HG02840 (cell line): ENCODE measurements around the gene PCDHGA3.
"Not testable (repeated sequence)": the region's sequence is repeated elsewhere in the genome, so short reads cannot be mapped to it uniquely, and the experiment has no call there.

Source experiments
- ATAC-seq: cut with Tn5 transposase; IDR thresholded peaks from one replicate; pipeline ENCODE4 v1.9.1; 2021; ENCODE audit warnings: mild to moderate bottlenecking, moderate library complexity, moderate number of reproducible peaks; ENCODE audit not compliant: unreplicated experiment, low FRiP score

Gene PCDHGA3

DNA sequence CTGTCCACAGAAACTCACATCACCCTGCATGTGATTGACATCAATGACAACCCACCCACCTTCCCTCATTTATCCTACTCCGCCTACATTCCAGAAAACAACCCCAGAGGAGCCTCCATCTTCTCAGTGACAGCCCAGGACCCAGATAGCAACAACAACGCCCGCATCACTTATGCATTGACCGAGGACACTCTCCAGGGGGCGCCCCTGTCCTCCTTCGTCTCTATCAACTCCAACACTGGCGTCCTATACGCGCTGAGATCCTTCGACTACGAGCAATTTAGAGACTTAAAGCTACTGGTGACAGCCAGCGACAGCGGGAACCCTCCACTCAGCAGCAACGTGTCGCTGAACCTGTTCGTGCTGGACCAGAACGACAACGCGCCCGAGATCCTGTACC is 1.7 kb downstream of the PCDHGA3 start:
- ATAC-seq, result no peak

GRCh38 chr5:141346017-141346416 is 2.4 kb downstream of the PCDHGA3 start:
- not testable (repeated sequence) for ATAC-seq

DNA sequence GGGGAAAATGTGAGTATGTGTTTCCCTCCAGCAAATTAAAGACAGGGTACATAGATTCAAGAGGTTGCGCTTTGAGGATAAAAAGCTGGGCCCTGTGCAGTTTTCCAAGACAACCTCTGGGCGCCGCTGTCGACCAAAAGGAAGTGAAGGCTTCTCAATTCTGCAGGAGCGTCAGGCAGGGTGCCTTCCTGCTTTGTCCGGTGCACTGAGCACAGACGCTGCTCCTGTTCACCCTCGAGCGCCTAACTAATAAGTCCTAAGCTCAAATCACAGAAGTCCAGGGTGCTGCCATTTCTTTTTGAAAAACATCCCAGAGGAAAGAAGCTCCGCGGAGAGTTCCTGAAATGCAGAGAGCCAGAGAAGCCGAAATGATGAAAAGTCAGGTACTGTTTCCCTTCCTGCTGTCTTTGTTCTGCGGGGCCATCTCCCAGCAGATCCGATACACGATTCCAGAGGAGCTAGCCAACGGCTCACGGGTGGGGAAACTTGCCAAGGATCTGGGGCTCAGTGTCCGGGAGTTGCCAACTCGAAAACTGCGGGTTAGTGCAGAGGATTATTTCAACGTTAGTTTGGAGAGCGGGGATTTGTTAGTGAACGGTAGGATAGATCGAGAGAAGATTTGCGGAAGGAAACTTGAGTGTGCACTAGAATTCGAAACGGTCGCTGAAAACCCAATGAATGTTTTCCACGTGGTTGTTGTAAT is 6.4 kb downstream of the PCDHGA3 start, which contains the start of gene PCDHGB1:
TSS of gene PCDHGB1 (plus strand) at position 183 of the 703 bp plus-strand sequence. CDS start at position 345, 162 bp downstream.
- ATAC-seq, result no peak

DNA sequence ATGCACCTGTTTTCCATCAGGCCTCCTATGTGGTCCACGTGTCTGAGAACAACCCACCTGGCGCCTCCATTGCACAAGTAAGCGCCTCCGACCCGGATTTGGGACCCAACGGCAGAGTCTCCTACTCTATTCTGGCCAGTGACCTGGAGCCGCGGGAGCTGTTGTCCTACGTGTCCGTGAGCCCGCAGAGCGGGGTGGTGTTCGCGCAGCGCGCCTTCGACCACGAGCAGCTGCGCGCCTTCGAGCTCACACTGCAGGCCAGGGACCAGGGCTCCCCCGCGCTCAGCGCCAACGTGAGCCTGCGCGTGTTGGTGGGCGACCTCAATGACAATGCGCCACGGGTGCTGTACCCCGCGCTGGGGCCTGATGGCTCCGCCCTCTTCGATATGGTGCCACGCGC is 8.0 kb downstream of the PCDHGA3 start:
- no peak for ATAC-seq

GRCh38 chr5:141354900-141355469 is 11.4 kb downstream of the PCDHGA3 start, which contains the start of gene PCDHGA4:
TSS of gene PCDHGA4 (plus strand) at chr5:141355021. CDS start at chr5:141355108, 87 bp downstream.
- ATAC-seq, result no peak

GRCh38 chr5:141355641-141356040 is 12.0 kb downstream of the PCDHGA3 start:
- ATAC-seq, result no peak

- no peak for ATAC-seq
Observed at GRCh38 chr5:141356133-141356532, 12.5 kb downstream of the PCDHGA3 start.

- ATAC-seq, result no peak
Observed at GRCh38 chr5:141356950-141357349, 13.3 kb downstream of the PCDHGA3 start.

DNA sequence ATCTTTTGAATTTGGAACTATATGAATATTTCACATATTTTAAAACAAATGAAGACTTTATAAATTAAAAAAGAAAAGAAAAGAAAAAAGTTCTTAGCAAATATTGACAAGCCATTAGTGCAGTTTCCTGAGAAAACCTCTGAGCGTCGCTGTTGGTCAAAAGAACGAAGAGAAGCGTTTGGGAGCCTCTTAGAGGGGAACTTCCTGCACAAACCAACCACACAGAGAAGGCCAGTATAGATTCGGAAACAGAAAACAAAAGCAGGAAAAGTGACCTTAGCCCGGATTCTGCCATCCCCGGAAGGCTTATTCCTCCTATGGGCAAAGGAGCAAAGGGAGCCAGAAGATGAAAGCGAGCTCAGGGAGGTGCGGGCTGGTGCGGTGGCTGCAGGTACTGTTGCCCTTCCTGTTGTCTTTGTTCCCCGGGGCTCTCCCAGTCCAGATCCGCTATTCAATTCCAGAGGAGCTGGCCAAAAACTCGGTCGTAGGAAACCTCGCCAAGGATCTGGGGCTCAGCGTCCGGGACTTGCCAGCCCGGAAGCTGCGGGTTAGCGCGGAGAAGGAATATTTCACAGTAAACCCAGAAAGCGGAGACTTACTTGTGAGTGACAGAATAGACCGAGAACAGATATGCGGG is 16.3 kb downstream of the PCDHGA3 start, which contains the start of gene PCDHGB2:
TSS of gene PCDHGB2 (plus strand) at position 205 of the 637 bp plus-strand sequence. CDS start at position 347, 142 bp downstream.
- peak; percentile 74 for ATAC-seq

GRCh38 chr5:141360685-141361084 is 17.1 kb downstream of the PCDHGA3 start:
- ATAC-seq, result no peak

DNA sequence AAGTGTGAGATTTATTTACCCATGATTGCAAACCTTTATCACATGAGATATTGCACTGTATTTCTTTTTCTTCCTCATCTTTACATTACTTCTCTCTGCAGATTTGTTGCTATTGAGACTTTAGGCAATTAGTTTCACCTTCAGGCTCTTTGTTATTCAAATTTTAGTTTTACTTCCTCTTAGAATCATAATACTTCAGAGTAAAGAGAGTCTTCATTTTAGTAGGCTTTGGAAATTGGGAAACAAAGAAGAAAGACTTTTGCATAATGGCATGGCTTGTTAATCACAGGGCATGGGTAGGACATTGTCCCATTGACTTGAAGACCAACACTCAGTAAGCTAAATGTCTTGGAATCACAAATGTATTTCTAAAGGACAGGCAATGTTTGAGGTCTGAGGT is 19.1 kb downstream of the PCDHGA3 start:
- no peak for ATAC-seq

GRCh38 chr5:141363952-141364660 is 20.5 kb downstream of the PCDHGA3 start, which contains the start of gene PCDHGA5:
TSS of gene PCDHGA5 (plus strand) at chr5:141364162. CDS start at chr5:141364331, 169 bp downstream.
- ATAC-seq, result no peak

DNA sequence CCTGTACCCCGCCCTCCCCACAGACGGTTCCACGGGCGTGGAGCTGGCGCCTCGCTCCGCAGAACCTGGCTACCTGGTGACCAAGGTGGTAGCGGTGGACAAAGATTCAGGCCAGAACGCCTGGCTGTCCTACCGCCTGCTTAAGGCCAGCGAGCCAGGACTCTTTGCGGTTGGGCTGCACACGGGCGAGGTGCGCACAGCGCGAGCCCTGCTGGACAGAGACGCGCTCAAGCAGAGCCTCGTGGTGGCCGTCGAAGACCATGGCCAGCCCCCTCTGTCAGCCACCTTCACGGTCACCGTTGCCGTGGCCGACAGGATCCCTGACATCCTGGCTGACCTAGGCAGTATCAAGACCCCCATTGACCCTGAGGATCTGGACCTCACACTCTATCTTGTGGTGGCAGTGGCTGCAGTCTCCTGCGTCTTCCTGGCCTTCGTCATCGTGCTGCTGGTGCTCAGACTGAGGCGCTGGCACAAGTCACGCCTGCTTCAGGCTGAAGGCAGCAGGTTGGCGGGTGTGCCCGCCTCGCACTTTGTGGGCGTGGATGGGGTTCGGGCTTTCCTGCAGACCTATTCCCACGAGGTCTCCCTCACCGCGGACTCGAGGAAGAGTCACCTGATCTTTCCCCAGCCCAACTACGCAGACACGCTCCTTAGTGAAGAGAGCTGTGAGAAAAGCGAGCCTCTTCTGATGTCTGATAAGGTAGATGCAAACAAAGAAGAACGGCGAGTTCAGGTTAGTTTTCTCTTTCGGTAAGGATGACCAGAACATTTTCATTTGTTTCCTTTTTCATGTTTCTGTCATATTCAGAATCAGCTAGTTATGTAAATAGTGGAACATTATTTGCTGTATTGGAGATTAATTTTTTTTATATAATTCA is 22.6 kb downstream of the PCDHGA3 start:
- ATAC-seq, result no peak

DNA sequence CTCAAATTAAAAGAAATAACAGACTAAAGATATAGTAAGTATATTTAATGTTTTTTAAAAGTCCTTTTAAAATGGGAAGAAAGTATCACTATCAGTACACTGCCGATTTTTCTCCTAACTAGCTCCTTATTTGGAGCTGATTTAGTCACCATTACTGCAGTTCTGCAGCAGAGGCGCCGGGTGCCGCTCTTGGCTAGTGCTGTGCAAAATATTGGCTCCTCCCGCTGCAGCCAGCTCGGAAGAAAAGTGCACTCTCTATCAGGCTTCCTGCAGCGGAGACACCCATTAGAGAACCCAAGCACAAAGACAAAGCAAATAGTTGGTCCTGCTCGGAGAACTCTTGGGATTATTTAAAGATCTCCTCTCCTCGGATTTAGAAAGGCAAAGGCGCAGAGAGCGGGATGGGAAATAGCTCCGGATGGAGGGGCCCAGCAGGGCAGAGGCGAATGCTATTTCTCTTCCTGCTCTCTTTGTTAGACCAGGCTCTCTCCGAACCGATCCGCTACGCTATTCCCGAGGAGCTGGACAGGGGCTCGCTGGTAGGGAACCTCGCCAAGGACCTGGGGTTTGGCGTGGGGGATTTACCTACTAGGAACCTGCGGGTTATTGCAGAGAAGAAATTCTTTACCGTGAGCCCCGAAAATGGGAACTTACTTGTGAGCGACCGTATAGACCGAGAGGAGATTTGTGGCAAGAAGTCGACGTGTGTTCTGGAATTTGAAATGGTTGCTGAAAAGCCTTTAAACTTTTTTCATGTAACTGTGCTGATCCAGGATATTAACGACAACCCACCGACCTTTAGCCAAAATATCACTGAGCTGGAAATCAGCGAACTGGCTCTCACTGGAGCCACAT is 26.6 kb downstream of the PCDHGA3 start, which contains the start of gene PCDHGB3:
TSS of gene PCDHGB3 (plus strand) at position 249 of the 855 bp plus-strand sequence. CDS start at position 402, 153 bp downstream.
- ATAC-seq, result no peak

- no peak for ATAC-seq
Observed at GRCh38 chr5:141371572-141372475, 28.2 kb downstream of the PCDHGA3 start.

GRCh38 chr5:141373673-141374317 is 30.2 kb downstream of the PCDHGA3 start, which contains the start of gene PCDHGA6:
TSS of gene PCDHGA6 (plus strand) at chr5:141373891. CDS start at chr5:141374084, 193 bp downstream.
- ATAC-seq, result no peak

DNA sequence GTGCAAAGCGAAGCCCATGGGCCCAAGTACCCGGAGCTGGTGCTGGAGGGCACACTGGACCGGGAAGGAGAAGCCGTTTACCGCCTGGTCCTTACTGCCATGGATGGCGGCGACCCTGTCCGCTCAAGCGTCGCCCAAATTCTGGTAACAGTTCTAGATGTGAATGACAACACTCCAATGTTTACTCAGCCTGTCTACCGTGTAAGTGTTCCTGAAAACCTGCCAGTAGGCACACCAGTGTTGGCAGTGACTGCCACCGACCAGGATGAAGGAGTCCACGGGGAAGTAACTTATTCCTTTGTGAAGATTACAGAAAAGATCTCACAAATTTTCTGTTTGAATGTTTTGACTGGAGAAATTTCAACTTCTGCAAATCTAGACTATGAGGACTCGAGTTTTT is 31.0 kb downstream of the PCDHGA3 start:
- ATAC-seq, result no peak
